ENCODE results near the gene MRE11.
"Not testable (repeated sequence)": the region's sequence is repeated elsewhere in the genome, so short reads cannot be mapped to it uniquely, and the experiment has no call there.

The MRE11 gene

DNA sequence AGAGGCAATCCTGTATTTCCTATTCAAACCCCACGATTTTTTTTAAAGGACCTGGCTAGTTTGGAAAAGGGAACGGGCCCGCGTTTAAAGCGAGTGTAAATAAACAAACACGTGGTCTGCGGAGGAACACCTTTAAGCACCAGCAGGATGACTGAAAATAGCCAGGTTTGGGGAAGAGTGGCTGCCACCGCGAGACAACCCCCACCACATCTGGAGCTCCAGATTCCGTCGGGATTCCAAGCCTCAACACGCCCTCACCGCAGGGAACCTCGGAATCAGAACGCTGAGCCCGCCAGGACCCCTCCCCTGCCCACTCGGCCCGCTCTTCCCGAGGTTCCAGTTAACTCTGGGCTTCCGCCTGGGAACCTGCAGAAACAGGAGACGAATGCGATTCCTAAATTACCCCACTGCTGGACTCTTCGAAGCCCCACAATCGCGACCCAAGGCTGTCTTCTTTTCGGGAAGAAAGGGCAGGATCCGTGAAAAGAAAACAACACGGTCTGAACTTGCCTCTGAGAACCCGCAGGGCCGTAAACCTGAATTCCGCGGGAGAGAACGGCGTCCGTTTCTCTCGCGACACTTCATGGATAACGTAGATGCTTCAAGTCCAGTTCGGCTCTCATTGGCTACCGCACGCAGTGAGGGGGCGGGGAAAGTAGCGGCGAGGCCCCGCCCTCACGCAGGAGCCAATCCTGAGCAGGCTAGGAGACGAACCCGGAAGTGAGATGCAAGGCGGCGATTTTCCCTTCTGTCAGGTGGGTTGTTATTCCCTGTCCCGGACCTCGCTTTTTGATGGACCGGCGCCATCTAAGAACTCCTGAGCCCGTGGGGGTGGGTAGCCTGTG, at the start of gene MRE11, which contains the start of gene ANKRD49:
MRE11 (minus strand) TSS at position 564 of the 845 bp plus-strand sequence. CDS start 1,043 bp downstream, outside the sequence.
ANKRD49 (plus strand) TSS at position 704 of the 845 bp plus-strand sequence. CDS start 2,710 bp downstream, outside the sequence.
- peak; percentile 95 for DNase-seq

DNA sequence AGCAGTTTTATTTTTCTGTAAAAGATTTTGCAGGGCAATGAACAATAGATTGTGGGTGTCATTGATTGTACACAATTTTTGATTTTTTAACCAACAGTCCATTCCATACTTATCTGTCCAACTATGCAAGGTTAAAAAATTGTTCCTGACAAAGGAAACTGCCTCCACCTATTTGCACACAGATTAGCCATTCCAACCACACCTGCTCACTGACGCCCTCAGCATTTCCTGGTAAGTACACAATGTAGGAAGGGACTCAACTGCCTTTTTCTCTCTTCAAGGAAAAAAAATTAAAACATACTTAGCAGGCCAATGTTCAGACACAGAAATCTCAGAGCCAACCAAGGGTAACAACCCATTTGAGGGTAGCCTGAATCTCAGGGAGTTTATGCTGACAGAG, 45.8 kb upstream of the MRE11 start:
- DNase-seq, result no peak

DNA sequence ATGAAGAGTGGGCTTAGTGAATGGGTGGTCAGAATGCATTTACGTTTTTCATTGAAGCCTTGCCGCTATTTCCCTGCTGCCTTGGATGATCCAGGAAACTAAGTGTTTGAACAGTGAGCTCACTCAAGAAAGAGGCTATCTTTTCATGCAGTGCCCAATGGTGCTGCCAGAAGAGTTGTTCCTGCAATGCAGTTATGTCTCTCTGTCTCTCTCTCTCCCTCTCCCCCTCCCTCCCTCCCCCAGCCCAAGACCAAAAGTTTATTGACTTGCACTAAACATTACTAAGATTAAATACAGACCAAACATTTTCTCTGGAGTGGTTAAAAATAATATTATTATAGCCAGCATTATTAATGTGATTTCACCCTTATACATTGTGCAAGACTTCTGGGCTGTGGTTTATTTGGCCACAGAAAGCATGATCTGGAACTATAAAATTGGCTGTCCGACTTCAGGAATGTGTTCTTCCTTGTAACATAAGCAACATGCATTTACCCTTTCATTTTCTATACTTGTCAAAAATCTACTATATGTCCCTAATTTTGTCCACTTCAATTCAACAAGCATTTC, 43.5 kb upstream of the MRE11 start:
- DNase-seq, result no peak

DNA sequence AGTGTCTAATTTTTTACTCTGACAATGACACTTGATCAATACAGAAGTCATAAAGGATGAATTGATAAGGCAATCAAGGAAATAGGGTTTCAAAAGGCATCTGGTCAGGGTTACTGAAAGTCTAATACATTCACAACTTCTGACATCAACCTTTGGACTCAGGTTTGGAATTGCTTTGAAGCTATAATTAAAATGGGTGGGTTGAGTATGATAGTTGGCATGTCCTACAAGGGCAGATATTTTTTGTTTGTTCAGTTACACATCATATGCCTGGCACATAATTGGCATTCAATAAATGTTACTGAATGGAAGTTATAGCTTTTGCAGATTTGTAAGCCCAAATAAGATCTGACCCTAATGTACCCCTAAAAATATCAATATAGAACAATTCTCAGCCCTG, 42.7 kb upstream of the MRE11 start:
- no peak for DNase-seq

DNA sequence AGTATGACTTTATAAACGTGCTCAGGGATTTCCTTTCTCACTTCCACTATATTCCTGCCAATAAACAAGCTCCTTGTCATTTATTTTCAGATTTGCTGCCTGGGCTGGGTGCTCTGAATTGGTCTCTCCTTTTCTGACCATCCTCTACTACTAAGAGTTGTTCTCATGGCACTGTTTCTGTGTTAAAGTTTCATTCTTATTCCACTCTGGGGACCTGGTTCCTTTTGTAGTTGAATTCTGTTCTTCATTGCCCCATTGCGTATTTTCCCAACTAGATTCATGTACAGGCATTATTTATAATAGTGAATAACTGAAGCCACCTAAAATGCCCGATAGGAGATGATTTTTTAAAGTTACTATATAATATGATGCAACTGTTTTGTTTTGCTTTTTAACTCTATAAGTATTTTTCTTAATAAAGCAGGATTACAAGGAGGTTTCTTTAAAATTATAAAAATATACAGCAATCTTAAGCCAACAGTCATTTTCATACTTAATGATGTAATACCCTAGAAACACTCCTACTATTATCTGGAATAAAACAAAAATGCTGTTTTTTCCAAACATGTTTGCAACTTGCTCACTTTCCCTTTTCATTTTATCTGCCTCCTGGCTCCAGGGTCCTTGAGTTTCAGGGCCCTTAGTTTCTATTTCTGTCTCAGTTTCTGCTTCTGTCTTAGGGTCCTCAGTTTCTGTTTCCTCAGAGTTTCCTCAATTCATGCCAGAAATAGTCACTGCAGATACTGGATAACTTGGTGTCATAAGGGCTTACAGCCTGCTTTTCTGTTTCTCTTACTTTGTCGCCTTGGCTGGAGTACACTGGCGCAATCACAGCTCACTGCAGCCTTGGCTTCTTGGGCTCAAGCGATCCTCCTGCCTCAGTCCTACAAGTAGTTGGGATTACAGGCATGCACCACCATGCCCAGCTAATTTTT, 40.3 kb upstream of the MRE11 start:
- DNase-seq, result no peak

DNA sequence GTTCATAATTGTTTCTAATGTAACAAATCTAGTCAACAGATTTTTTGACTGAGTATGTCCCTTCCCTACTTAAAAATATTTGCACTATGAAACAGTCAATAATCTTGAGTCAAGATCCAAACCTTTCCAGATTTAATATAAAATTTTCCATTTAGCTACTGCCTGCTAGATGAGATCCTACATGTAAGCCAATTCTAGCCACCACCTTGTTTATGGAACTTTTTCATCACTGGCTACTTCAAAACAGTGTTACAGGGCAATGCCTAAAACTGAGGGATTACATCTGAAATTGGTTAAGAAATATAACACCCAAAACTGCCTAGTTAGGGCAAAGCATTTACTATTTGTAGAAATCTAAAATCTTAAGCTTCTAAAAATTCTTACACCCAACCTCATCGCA, 39.6 kb upstream of the MRE11 start:
- DNase-seq, result no peak

DNA sequence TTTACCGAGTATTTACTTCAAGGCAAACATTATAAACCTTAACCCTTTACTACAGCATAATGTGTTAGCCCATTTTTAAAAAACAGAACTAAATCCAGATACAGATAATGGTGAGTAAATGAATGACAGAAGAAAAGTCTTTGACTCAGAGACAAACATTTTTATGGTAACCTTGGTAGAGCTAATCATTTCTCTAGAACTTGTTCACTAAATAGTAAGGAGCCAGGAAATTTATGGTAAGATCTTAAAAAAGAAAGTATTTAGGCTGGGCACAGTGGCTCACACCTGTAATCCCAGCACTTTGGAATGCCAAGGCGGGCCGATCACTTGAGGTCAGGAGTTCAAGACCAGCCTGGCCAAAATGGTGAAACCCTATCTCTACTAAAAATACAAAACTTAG, 38.6 kb upstream of the MRE11 start:
- no peak for DNase-seq

DNA sequence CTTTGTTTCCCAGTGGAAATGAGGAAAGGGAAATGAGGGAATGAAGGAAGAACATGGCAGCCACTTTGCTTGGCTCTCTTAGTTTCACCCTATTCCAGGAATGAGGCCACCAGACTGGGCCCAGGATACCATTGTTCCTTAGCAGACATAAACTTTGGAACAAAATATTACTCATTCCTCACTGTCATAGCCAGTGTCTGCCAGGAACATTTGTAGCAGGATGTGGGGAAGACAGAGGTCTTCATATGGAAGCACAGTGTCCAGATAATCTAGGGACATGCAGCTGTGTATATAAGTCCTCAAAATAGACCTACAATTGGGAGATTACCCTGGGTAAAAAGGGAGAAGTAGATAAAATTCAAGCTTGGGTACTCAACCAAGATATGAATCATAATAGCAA, 34.9 kb upstream of the MRE11 start:
- no peak for DNase-seq

DNA sequence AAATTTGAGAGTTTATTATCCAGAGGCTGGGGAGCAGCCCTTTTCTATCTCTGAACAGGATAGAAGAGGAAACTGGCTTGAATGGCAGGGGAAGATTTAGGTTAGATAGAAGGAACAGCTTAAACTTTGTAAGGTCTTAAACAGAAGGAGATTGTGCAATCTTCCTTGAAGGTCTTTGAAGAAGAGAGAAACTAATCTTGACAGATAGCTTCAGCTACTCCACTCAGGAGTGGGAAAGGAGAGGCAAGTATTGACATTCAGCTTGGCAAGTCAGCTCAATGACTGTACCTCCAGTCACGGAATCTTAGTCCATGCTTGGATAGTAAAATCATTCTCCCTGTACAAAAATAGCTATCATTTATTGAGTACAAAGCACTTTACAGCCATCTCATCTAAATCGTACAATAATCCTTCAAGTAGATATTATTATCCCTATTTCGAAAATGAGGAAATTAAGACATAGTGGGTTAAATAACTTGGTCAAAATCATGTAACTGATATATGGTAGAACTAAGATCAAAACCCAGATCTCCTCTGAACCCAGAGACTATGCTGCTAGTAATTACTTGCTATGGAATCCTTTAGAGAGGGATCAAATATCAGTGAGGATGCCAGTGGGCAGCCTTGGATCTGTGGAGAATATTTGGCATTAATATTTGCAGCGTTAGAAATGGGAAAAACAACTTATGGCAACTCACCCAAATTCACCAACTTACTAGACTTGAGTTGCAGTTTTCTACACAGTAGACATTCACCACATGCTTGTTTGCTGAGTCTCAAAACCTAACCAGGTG, 33.2 kb upstream of the MRE11 start:
- DNase-seq, result no peak

DNA sequence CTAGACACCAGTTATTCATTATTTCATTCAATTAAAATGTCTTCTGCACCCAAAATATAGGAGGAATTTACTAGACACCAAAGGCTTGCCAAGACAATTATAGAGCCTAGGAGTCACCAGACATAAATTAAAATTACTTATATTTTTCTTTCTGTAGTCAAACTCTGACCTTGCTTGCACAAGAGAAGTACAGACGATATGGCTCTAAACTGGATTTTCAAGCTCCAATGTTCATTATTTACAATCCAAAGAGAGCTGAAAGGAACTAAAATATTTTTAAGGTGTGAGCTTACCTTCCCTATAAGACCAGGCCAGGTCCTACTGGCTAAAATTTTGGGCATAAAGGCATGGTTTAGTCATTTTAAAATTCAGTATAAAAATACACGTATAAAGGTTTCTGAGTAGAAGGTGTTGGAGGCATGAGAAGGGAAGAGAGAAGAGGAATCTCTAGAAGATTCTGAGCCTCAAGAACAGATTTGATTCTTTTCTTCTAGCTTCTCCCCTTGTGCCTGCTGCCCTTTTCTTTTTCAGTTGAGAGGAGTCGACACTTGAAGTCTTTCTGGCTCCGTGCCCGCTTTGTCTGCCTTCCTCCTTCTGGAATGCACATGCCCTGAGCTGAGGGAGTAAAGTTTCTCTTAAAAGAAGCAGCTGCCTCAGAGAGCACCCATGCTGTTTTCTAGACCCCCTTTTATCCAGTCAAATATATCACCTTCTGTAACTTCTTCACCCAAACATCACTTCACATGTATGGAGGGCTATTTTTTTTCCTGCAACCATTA, 32.1 kb upstream of the MRE11 start:
- no peak for DNase-seq

DNA sequence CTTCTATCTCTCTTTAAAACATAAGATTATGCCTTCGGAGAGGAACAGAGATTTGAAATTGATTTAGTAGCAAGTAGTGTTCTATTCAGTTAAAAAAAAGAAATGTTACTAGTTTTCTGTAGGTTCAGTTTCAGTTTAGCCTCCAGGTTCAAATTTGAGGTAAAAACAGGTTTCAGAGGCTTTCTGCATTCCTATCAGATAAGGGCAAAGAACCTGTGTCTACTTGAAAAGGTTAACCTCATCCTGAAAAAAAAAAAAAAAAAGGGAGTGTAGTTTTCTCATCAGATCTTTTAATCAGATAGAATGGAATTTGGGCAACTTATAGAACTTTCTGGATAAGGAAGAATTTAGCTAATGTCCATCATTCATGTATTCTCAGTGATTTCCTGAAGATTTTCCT, 30.7 kb upstream of the MRE11 start:
- DNase-seq, result no peak

DNA sequence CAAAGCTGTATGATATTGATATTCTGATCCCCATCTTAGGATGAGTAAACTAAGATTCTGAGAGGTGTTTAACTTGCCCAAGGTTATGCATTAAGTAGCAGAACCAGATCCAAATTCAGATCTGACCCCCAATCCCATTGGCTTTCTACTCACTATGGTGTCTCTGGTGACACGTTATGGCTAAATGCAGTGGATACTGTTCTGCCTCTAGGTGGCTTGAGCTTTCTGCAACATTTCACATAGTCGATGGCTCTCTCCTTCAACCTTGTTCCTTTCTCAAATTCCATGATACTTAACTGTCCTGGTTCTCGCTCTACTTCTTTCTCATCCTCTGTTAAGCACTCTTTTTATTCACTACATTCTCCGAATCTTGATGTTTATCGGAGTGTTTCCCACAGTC, 28.0 kb upstream of the MRE11 start:
- no peak for DNase-seq

DNA sequence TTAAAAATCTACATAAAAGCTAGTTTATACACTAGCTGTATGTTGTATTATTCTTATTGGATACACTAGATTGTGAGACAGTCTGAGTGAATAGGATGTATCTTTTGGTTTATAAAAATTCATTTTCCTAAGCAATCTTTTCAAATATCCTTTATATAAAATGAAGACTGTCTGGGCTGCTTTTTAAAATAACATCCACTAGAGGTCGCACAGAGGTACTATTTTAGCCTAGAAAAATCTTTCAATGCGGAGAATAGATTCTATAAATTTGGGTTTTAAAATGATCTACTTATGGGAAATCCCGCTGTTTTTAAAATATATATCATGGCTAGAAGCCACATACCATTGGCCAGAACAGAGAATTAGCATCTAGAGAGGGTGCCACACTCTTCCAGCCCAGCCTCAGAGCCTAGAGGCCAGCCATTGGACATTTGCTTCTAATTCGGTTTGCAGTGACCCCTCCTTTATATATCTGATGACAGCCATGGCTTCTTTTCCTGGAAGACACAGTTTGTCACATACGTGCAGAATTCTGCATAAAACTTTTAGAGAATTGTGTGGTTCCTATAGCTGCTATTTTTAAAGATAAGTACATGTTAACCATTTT, 25.9 kb upstream of the MRE11 start:
- DNase-seq, result no peak

DNA sequence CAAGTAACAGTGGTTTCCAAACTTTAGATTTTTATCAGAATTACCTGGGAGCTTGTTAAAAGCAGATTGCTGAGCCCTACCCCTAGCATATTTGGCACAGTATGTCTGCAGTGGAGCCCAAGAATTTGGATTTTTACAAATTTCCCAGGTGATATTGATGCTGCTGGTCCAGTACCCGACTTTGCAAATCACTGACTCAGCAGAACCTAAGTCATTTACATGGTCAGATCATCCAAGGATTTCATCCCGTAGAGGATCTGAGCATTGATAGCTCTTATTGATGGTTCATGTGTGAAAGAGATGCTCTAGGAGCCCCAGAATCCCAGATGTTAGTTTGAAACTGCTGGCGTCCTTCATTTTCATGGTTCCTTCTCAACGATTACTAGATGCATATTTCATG, 24.7 kb upstream of the MRE11 start:
- no peak for DNase-seq

DNA sequence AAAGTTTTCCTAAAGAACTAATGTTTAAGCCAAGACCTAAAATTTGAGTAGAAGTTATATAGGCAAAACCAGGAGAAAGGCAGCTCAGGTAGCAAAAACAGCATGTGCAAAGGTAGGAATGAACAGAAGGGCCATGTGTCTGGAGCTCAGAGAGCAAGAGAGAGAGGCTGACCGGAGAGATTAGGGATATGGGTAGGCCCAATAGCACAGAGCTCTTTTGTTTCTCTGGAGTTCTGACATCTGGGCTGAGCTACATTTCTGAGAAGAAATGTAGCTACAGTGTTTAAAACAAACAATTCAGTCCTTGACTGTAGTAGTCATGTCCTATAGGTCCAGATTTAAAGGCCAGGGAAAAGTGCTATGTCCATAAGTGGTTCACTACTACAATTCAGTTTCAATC, 23.1 kb upstream of the MRE11 start:
- no peak for DNase-seq

DNA sequence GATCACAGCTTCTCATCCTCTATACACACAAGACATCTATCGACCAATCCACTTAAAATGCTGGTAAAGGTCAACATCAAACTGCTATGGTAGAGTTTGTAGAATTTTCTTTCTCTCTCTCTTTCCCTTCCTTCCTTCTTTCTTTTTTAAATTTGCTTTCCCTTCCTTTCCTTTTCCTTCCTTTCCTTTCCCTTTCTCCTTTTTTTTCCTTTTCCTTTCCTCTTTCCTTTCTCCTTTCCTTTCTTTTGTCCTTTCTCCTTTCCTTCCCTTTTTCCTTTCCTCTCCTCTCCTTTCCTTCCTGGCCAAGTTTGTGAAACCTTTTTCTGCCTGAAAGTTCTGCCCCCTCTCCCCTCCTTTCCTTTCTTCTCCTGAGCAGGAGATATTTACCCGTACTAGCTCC, 21.8 kb upstream of the MRE11 start:
- no peak for DNase-seq

DNA sequence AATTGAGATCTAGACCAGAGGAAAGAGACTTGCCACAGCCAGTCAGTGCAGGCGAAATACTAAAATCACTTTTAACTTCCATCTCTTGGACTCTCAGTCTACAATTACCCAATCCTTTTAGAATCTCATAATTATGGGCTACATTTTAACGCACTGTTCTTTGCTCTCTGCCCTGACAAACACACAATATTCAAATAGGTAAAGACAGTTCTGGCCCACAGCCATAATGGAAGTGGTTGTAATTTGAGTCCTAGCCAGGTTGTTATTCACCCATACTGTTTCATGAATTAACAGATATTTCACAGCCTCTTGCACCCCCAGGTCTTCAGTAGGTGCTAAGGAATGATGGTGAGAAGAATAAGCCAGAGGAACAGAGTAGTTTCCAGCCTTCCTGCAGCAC, 19.4 kb upstream of the MRE11 start:
- peak; percentile 85 for DNase-seq

DNA sequence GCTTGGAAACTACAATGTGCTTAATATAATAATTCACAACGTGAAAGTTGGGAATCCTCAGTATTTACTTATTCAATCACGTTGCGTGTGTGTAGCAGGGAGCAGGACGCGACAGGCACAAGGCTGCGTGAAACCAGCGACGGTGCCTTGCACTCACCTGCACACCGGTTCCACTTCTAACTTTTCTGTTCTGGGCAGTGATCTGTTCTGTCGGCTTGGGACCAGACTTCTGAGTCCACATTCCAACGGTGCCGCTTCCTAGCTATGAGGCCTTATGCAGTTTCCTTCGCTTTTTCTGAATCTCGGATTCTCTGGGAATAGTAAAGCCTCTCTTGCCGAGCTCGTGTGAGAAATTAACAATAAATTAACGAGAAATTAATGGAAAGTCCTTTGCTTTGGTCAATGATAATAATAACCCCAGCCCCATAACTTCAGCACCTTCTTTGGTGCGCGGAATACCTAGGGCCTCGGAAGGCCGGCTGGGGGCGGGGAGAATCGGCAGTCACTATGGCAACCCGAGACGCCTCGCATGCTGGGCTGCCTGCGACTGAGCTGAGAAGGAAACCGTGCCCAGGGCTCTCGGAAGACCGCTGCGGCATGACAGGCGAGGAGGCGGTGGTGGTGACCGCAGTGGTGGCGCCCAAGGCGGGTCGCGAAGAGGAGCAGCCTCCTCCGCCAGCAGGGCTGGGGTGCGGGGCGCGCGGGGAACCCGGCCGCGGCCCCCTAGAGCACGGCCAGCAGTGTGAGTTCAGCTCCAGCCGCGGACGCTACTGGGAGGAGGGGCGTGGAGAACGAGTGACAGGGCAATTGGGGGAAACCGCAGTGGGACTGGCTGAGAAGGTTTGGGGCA, 18.5 kb upstream of the MRE11 start, which contains the start of gene C11orf97:
C11orf97 (plus strand) TSS at position 530 of the 850 bp plus-strand sequence; CDS start at position 598, 68 bp downstream.
- peak; percentile 12 for DNase-seq

DNA sequence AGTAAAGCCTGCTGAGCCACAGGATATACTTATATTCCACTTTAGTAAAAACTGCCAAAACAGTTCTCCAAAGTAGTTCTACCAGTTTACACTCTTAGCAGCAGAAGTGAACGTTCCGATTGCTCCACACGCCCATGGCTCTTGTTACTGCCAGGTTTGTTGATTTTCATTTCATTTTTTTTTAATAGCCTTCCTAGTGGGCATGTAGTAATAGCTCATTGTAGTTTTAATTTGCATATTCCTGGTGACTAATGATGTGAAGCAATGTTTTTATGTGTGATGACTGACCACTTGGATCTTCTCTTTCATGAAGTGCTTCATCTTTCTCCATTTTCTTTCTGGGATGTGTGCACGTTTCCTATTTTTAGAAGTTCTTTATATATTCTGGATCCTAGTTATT, 13.8 kb upstream of the MRE11 start:
- no peak for DNase-seq

DNA sequence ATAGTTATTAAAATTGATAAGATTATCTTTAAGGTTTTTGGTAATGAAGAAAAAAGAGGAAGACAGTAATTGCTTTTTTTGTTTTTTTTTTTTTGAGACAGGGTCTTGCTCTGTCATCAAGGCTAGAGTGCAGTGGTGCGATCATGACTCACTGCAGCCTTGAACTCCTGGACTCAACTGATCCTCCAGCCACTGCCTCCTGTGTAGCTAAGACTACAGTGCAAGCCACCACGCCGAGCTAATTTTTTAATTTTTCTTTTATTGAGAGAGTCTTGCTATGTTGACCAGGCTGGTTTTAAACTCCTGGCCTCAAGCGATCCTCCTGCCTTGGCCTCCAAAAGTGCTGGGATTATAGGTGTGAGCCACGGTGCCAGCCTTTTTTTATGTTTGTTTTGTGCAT, 12.9 kb upstream of the MRE11 start:
- DNase-seq, result not testable (repeated sequence)
